IMR-90 (cell line): Measurements from ENCODE around the gene RPGR. TPM values are rescaled to one million over a fixed set of nuclear protein-coding genes. Genes with fewer than 3 reads are reported as not detected.
A peak's percentile ranks its signal among the peaks of the same experiment; 100 is the strongest.

Experiments used
- ATAC-seq: fragments of 200-7000 bp; cut with Tn5 transposase; 2 replicates; pipeline ENCODE4 v1.9.1; 2020; ENCODE audit warnings: low read depth, mild to moderate bottlenecking, moderate library complexity
- BruUV-seq: library from RNA; stranded (reverse); fragments of 400-500 nt; replicated peaks from 2 replicates; lab custom pipeline; 2021; lab: Mats Ljungman, UMichigan
- CTCF ChIA-PET: fragments of 300-600 bp; formaldehyde crosslinking; extraction: SDS; loops from one replicate; lab custom pipeline; 2021; ENCODE audit warnings: antibody characterized with exemption; lab: Yijun Ruan, JAX
- POLR2A ChIA-PET: fragments of 300-600 bp; sonication (Branson Sonifier 250); formaldehyde crosslinking; loops from one replicate; lab custom pipeline; 2022; ENCODE audit warnings: antibody characterized with exemption; ENCODE audit not compliant: unreplicated experiment; lab: Charles Lee
- DNase-seq: peaks from one replicate; pipeline ENCODE4 v3.0.0; 2013
- H2AFZ ChIP-seq: replicated peaks from 2 replicates; pipeline ENCODE3; 2013; ENCODE audit warnings: low read length, mild to moderate bottlenecking; ENCODE audit not compliant: poor library complexity
- H2AK5ac ChIP-seq: 2 replicates; pipeline ENCODE4 v1.6.1; 2013; ENCODE audit warnings: low read depth, low read length, inconsistent platforms
- H2AK9ac ChIP-seq: replicated peaks from 2 replicates; pipeline ENCODE3; 2013; ENCODE audit warnings: mild to moderate bottlenecking, low read depth, low read length, moderate library complexity; ENCODE audit not compliant: poor library complexity
- H2BK120ac ChIP-seq: 2 replicates; pipeline ENCODE4 v1.6.1; 2013; ENCODE audit warnings: low read depth, low read length, inconsistent platforms
- H2BK15ac ChIP-seq: 3 replicates; pipeline ENCODE4 v1.6.1; 2013; ENCODE audit warnings: low read depth, low read length, inconsistent platforms
- H2BK20ac ChIP-seq: 2 replicates; pipeline ENCODE4 v1.6.1; 2013; ENCODE audit warnings: low read depth, mild to moderate bottlenecking, inconsistent platforms, low read length, moderate library complexity
- H2BK5ac ChIP-seq: 2 replicates; pipeline ENCODE4 v1.6.1; 2013; ENCODE audit warnings: mild to moderate bottlenecking, low read depth, low read length, inconsistent platforms; ENCODE audit not compliant: poor library complexity, severe bottlenecking
- H3K14ac ChIP-seq: replicated peaks from 2 replicates; pipeline ENCODE4 v1.6.1; 2013; ENCODE audit warnings: low read depth, low read length, inconsistent platforms
- H3K18ac ChIP-seq: 2 replicates; pipeline ENCODE4 v1.6.1; 2013; ENCODE audit warnings: low read depth, low read length, control low read depth
- H3K23ac ChIP-seq: 2 replicates; pipeline ENCODE4 v1.6.1; 2013; ENCODE audit warnings: low read depth, low read length, inconsistent platforms
- H3K27ac ChIP-seq: 2 replicates; pipeline ENCODE4 v1.5.1; 2013; ENCODE audit warnings: mild to moderate bottlenecking, control low read depth, low read length; ENCODE audit not compliant: insufficient read depth
- H3K27me3 ChIP-seq: 2 replicates; pipeline ENCODE4 v1.6.1; 2013; ENCODE audit warnings: low read length; ENCODE audit not compliant: control insufficient read depth, insufficient read depth
- H3K36me3 ChIP-seq: 2 replicates; pipeline ENCODE4 v1.6.1; 2013; ENCODE audit warnings: low read length, mixed read lengths; ENCODE audit not compliant: control insufficient read depth, insufficient read depth
- H3K4ac ChIP-seq: 2 replicates; pipeline ENCODE4 v1.6.1; 2013; ENCODE audit warnings: low read depth, low read length, inconsistent platforms
- H3K4me1 ChIP-seq: 2 replicates; pipeline ENCODE4 v1.6.1; 2013; ENCODE audit warnings: low read length, mixed read lengths; ENCODE audit not compliant: control insufficient read depth, insufficient read depth
- H3K4me2 ChIP-seq: 2 replicates; pipeline ENCODE4 v1.6.1; 2013; ENCODE audit warnings: low read depth, mild to moderate bottlenecking, control low read depth, low read length, moderate library complexity
- H3K4me3 ChIP-seq: 2 replicates; pipeline ENCODE4 v1.5.1; 2013; ENCODE audit warnings: low read depth, mild to moderate bottlenecking, control low read depth, low read length, moderate library complexity; ENCODE audit not compliant: insufficient read depth
- H3K56ac ChIP-seq: 2 replicates; pipeline ENCODE4 v1.6.1; 2013; ENCODE audit warnings: low read length, inconsistent platforms; ENCODE audit not compliant: insufficient read depth; ENCODE audit errors: extremely low read depth
- H3K79me1 ChIP-seq, 2 experiments: 2 replicates each; pipeline ENCODE4 v1.6.1; 2013; ENCODE audit warnings: low read length in 2 of 2, inconsistent platforms in 1 of 2, low read depth in 1 of 2
- H3K9ac ChIP-seq: 2 replicates; pipeline ENCODE4 v1.6.1; 2013; ENCODE audit warnings: low read depth, low read length, control low read depth
- H3K9me1 ChIP-seq: 2 replicates; pipeline ENCODE4 v1.6.1; 2013; ENCODE audit warnings: low read length, inconsistent platforms; ENCODE audit not compliant: insufficient read depth
- H3K9me3 ChIP-seq: 2 replicates; pipeline ENCODE4 v1.6.1; 2013; ENCODE audit warnings: low read length; ENCODE audit not compliant: control insufficient read depth, insufficient read depth
- H4K20me1 ChIP-seq: 2 replicates; pipeline ENCODE4 v1.6.1; 2013; ENCODE audit warnings: low read length, inconsistent platforms; ENCODE audit not compliant: insufficient read depth
- H4K5ac ChIP-seq: 2 replicates; pipeline ENCODE4 v1.6.1; 2013; ENCODE audit warnings: mild to moderate bottlenecking, low read depth, low read length, control low read depth
- H4K8ac ChIP-seq, 2 experiments: 2 replicates each; pipeline ENCODE4 v1.6.1; 2013; ENCODE audit warnings: low read depth in 2 of 2, low read length in 2 of 2, control low read depth in 1 of 2, inconsistent platforms in 1 of 2
- H4K91ac ChIP-seq: 2 replicates; pipeline ENCODE4 v1.6.1; 2013; ENCODE audit warnings: low read depth, low read length, inconsistent platforms; ENCODE audit not compliant: insufficient read depth
- BHLHE40 ChIP-seq: fragments of 150-350 bp; IDR thresholded peaks from 2 replicates; pipeline ENCODE4 v1.6.1; 2016; ENCODE audit warnings: mild to moderate bottlenecking, low read depth, low read length
- CEBPB ChIP-seq: IDR thresholded peaks from 2 replicates; pipeline ENCODE4 v1.6.1; 2012; ENCODE audit warnings: low read depth, low read length, improper control_type of control experiment
- CHD1 ChIP-seq: IDR thresholded peaks from 2 replicates; pipeline ENCODE4 v1.6.1; 2012; ENCODE audit warnings: low read depth, low read length, improper control_type of control experiment
- CTCF ChIP-seq: conservative IDR thresholded peaks from 2 replicates; pipeline ENCODE4 v1.5.1; 2012; ENCODE audit warnings: mild to moderate bottlenecking, low read depth, low read length, improper control_type of control experiment
- FOS ChIP-seq: fragments of 150-350 bp; IDR thresholded peaks from 2 replicates; pipeline ENCODE4 v1.6.1; 2016; ENCODE audit warnings: low read depth, low read length
- MAFK ChIP-seq: IDR thresholded peaks from 2 replicates; pipeline ENCODE4 v1.6.1; 2012; ENCODE audit warnings: low read depth, low read length, improper control_type of control experiment
- MAZ ChIP-seq: IDR thresholded peaks from 2 replicates; pipeline ENCODE4 v1.6.1; 2012; ENCODE audit warnings: low read depth, mild to moderate bottlenecking, low read length, improper control_type of control experiment, moderate library complexity, borderline replicate concordance
- MXI1 ChIP-seq: IDR thresholded peaks from 2 replicates; pipeline ENCODE4 v1.6.1; 2012; ENCODE audit warnings: low read depth, mild to moderate bottlenecking, low read length, moderate library complexity, borderline replicate concordance
- NFE2L2 ChIP-seq: fragments of 150-350 bp; IDR thresholded peaks from 2 replicates; pipeline ENCODE4 v1.6.1; 2016; ENCODE audit warnings: low read depth, mild to moderate bottlenecking, low read length
- POLR2A ChIP-seq: IDR thresholded peaks from 2 replicates; pipeline ENCODE4 v1.6.1; 2012; ENCODE audit warnings: mild to moderate bottlenecking, low read depth, low read length
- RAD21 ChIP-seq: IDR thresholded peaks from 2 replicates; pipeline ENCODE4 v1.6.1; 2012; ENCODE audit warnings: low read length, improper control_type of control experiment
- RCOR1 ChIP-seq: IDR thresholded peaks from 2 replicates; pipeline ENCODE4 v1.6.1; 2012; ENCODE audit warnings: mild to moderate bottlenecking, low read length, improper control_type of control experiment; ENCODE audit not compliant: insufficient replicate concordance
- RFX5 ChIP-seq: IDR thresholded peaks from 2 replicates; pipeline ENCODE4 v1.8.0; 2012; ENCODE audit warnings: low read depth, mild to moderate bottlenecking, low read length, moderate library complexity
- SMC3 ChIP-seq: fragments of 150-350 bp; IDR thresholded peaks from 2 replicates; pipeline ENCODE4 v1.6.1; 2016; ENCODE audit warnings: low read depth, mild to moderate bottlenecking, antibody characterized with exemption, low read length, moderate library complexity
- WGBS, 2 experiments: methylation state at CpG; one replicate each; pipeline versions ENCODE4 v1.1.5 to v1.1.7; 2013; ENCODE audit warnings: missing lambda C conversion rate in 2 of 2; ENCODE audit not compliant: insufficient read length in 1 of 2; ENCODE audit errors: extremely low coverage in 2 of 2; 5-methylcytosine and 5-hydroxymethylcytosine counted together
- dilution Hi-C: fragments of 300-500 bp; cut with HindIII; formaldehyde crosslinking; loops from one replicate; pipeline ENCODE4 v1.14.3; 2018; ENCODE audit warnings: low sequenced_read_pairs; ENCODE audit not compliant: unreplicated experiment
- in situ Hi-C: fragments of 300-500 bp; cut with MboI; formaldehyde crosslinking; loops from 3 replicates; pipeline ENCODE4 v1.14.3; 2019; ENCODE audit warnings: low sequenced_read_pairs, inconsistent platforms, mixed read lengths
- intact Hi-C: fragments of 100-400 bp; cut with micrococcal nuclease; formaldehyde crosslinking; loops from 2 replicates; pipeline ENCODE4 v1.10.0; 2022
- polyA plus RNA-seq, 3 experiments: library from polyadenylated mRNA; depleted of rRNA; stranded (reverse); fragments of >200 nt; gene quantifications; 2 replicates each; pipeline ENCODE4 v1.2.3, GENCODE V29; 2012; ENCODE audit warnings: low replicate concordance in 1 of 3
- total RNA-seq: library from RNA; depleted of rRNA; stranded (reverse); fragments of >200 nt; gene quantifications from 2 replicates; pipeline ENCODE4 v1.2.3, GENCODE V29; 2012
- TF ChIP-seq, protein P1 (sequence below): fragments of 150-350 bp; IDR thresholded peaks from 2 replicates; pipeline ENCODE4 v1.6.1; 2016; ENCODE audit warnings: low read depth, mild to moderate bottlenecking, low read length, moderate library complexity, borderline replicate concordance
- TF ChIP-seq, protein P2 (sequence below): fragments of 150-350 bp; IDR thresholded peaks from 2 replicates; pipeline ENCODE4 v1.6.1; 2017; ENCODE audit warnings: mild to moderate bottlenecking, antibody characterized with exemption, low read length, low read depth

RPGR gene
- total and polyA plus RNA-seq, 2 of the 4 experiments (the other 2 are of a cell fraction), result 2.2 to 3.8 TPM

GRCh38 chrX:38278682-38279081 is 48.6 kb downstream of the RPGR start:
- peaks cover 5% of the 10 kb centered on the region for H3K4me1 ChIP-seq
- DNase-seq (peak; percentile 8), ATAC-seq (no peak)
- ChIA-PET POLR2A (no interaction called here), CTCF (interaction anchor here (1.2 to 2.0 kb wide), 4 partner anchors 27 to 87 kb away, joined by 3 to 4 read pairs (median 3); partner anchors contain the start of gene RPGR)
- H3K27me3 ChIP-seq, result no peaks in the 10 kb centered on the region
- H2AK5ac ChIP-seq, result no peak overlapping the region
- dilution Hi-C loops (no loop called here), intact Hi-C loops (no loop called here), in situ Hi-C loops (no loop called here)
- no peak overlapping the region for H4K5ac ChIP-seq
- no peaks in the 10 kb centered on the region for H3K36me3 ChIP-seq
- no peaks in the 10 kb centered on the region for H3K9me3 ChIP-seq
- no peak overlapping the region for H3K9ac ChIP-seq
- H2BK20ac ChIP-seq, result no peak overlapping the region
- H4K8ac ChIP-seq, result no peak overlapping the region
- 0 out of 3 replicates have a peak overlapping the region, but pooled peaks have one; percentile 52 for H2BK15ac ChIP-seq
- no CpG with 5 or more reads among the region's 1 CpG for WGBS, 2 experiments
- H2BK5ac ChIP-seq, result no peak overlapping the region
- no peak overlapping the region for H3K4me2 ChIP-seq
- BruUV-seq, result no TSS peak
- H2BK120ac ChIP-seq, result peak overlapping the region; percentile 40; the same call in 1 of the 2 replicates
- H3K79me1 ChIP-seq, result no peaks in the 10 kb centered on the region; a peak in 1 of 4 replicates
- no peak overlapping the region for H3K56ac ChIP-seq
- no peak overlapping the region; the same call in 1 of the 2 replicates for H3K4ac ChIP-seq
- TF ChIP-seq NFE2L2 (no peak), SMC3 (no peak), CEBPB (no peak), RAD21 (no peak), FOS (no peak), RCOR1 (no peak), MAFK (no peak), CHD1 (no peak), BHLHE40 (no peak), MXI1 (no peak), CTCF (no peak), RFX5 (no peak), POLR2A (no peak), MAZ (no peak)
- TF ChIP-seq, protein P1, sequence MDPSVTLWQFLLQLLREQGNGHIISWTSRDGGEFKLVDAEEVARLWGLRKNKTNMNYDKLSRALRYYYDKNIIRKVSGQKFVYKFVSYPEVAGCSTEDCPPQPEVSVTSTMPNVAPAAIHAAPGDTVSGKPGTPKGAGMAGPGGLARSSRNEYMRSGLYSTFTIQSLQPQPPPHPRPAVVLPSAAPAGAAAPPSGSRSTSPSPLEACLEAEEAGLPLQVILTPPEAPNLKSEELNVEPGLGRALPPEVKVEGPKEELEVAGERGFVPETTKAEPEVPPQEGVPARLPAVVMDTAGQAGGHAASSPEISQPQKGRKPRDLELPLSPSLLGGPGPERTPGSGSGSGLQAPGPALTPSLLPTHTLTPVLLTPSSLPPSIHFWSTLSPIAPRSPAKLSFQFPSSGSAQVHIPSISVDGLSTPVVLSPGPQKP, result no peak
- TF ChIP-seq, protein P2, sequence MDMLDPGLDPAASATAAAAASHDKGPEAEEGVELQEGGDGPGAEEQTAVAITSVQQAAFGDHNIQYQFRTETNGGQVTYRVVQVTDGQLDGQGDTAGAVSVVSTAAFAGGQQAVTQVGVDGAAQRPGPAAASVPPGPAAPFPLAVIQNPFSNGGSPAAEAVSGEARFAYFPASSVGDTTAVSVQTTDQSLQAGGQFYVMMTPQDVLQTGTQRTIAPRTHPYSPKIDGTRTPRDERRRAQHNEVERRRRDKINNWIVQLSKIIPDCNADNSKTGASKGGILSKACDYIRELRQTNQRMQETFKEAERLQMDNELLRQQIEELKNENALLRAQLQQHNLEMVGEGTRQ, result no peak
- 0 out of 2 replicates have a peak overlapping the region, but pooled peaks have one; percentile 6 for H3K14ac ChIP-seq
- H3K9me1 ChIP-seq, result peaks cover 3% of the 10 kb centered on the region
- no peaks in the 10 kb centered on the region for H4K20me1 ChIP-seq
- no peak overlapping the region for H4K91ac ChIP-seq
- H3K18ac ChIP-seq, result no peak overlapping the region
- H3K23ac ChIP-seq, result no peak overlapping the region
- no peak overlapping the region for H3K4me3 ChIP-seq
- no peak overlapping the region for H3K27ac ChIP-seq
- H2AFZ ChIP-seq, result no peak overlapping the region
- no peak overlapping the region for H2AK9ac ChIP-seq
